ENCODE data around the gene ZNF2. TPM values are rescaled to one million over a fixed set of nuclear protein-coding genes. Genes with fewer than 3 reads are reported as not detected.

Gene ZNF2
- total RNA-seq, 1 donor from 2014 or later = 6.1 TPM

DNA sequence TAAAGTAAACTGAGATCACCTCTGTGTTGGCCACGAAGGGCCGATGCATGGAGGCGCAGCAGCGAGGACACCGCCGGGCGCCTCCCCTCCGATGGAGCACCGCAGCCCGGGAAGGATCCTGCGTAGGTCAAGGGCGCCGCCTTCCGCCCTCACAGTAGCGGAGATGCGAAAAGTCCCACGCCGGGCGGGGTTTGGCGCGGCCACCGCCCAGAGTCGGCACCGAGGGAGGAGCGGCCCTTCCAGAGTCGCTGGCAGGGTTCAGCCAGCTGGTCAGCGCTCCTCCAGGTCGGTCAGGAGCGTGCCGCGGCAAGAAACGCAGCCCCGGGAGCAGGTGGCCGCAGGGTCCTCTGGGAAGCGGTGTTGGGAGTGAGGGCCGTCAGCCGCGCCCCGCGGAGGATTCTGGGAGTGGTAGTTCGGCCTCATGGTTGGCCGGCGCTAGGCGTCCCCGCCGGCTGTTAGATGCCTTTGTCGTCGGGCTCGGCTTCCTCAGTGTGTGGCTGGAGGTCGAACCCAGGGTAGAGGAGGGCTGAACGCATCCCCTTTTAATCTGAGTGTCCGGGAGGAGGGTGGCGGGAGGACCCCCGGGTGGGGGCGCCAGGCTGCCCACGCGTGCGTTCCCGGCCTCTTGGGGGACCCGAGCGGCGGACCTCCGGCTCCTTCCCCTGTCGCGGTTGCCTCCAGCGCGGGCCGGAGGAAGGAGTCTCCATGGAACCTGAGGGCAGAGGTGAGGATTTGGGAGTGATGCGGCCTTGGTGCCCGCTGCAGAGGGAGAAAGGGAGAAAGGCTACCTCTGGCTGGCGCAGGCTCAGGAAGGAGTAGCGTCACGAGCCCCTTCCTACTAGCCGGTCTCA lies 41.7 kb downstream of the ZNF2 start, which contains the start of gene ZNF892:
ZNF892 (plus strand) TSS at position 411 of the 851 bp plus-strand sequence; CDS start at position 706, 295 bp downstream.
- H3K4me3 ChIP-seq (ENCODE audit: low read depth, low read length) = peak within 1 kb of the TSS; percentile 64
- DNase-seq (ENCODE audit: low read depth) = peak; percentile 70
- H3K36me3 ChIP-seq (ENCODE audit: control insufficient read depth, insufficient read depth, low read length) = no peaks in the 10 kb centered on the region
- TF ChIP-seq, protein P1, sequence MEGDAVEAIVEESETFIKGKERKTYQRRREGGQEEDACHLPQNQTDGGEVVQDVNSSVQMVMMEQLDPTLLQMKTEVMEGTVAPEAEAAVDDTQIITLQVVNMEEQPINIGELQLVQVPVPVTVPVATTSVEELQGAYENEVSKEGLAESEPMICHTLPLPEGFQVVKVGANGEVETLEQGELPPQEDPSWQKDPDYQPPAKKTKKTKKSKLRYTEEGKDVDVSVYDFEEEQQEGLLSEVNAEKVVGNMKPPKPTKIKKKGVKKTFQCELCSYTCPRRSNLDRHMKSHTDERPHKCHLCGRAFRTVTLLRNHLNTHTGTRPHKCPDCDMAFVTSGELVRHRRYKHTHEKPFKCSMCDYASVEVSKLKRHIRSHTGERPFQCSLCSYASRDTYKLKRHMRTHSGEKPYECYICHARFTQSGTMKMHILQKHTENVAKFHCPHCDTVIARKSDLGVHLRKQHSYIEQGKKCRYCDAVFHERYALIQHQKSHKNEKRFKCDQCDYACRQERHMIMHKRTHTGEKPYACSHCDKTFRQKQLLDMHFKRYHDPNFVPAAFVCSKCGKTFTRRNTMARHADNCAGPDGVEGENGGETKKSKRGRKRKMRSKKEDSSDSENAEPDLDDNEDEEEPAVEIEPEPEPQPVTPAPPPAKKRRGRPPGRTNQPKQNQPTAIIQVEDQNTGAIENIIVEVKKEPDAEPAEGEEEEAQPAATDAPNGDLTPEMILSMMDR (IDR thresholded peaks at IDR 0.05; ENCODE audit: insufficient read depth, low read length, poor library complexity, severe bottlenecking) = peak; percentile 43
- H3K27me3 ChIP-seq (ENCODE audit: control insufficient read depth, insufficient read depth, low read length) = no peaks in the 10 kb centered on the region

DNA sequence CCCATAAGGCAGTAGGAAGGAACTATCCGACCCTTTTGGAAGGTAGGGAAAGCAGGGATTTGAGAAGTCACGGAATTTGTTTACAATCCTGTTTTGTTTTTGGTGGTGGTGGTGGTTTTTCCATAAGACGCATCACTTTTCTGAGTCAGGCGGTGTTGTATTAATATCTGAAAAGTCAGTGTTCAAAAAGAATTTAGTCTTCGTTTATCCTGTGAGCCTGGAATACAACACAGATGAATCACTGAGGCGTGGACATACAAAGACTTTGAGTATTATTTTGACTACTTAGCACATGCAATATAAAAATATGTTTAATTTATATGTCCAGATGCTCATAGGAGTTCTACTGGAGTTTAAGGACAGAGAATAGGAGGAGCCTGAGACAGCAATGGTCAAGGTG lies 42.5 kb downstream of the ZNF2 start:
- H3K4me3 ChIP-seq (ENCODE audit: low read depth, low read length) = peak overlapping the region; percentile 64
- DNase-seq (ENCODE audit: low read depth) = no peak
- H3K27me3 ChIP-seq (ENCODE audit: control insufficient read depth, insufficient read depth, low read length) = no peaks in the 10 kb centered on the region
- H3K36me3 ChIP-seq (ENCODE audit: control insufficient read depth, insufficient read depth, low read length) = no peaks in the 10 kb centered on the region
- TF ChIP-seq, protein P1 (IDR thresholded peaks at IDR 0.05; ENCODE audit: insufficient read depth, low read length, poor library complexity, severe bottlenecking) = no peak

DNA sequence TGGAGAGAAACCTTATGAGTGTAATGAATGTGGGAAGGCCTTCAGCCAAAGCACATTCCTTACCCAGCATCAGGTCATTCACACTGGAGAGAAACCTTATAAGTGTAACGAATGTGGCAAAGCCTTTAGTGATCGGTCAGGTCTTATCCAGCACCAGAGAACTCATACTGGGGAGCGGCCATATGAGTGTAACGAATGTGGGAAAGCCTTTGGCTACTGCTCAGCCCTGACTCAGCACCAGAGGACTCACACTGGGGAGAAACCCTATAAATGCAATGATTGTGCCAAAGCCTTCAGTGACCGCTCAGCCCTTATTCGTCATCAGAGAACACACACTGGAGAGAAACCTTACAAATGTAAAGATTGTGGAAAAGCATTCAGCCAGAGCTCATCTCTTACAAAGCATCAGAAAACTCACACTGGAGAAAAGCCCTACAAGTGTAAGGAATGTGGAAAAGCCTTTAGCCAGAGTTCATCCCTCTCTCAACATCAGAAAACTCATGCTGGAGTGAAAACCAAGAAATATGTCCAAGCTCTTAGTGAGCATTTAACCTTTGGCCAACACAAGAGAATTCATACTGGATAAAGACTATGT lies 49.5 kb downstream of the ZNF2 start:
- H3K36me3 ChIP-seq (ENCODE audit: control insufficient read depth, insufficient read depth, low read length) = peaks cover 1% of the 10 kb centered on the region
- TF ChIP-seq, protein P1 (IDR thresholded peaks at IDR 0.05; ENCODE audit: insufficient read depth, low read length, poor library complexity, severe bottlenecking) = no peak
- no peaks in the 10 kb centered on the region for H3K27me3 ChIP-seq (ENCODE audit: control insufficient read depth, insufficient read depth, low read length)
- no peak overlapping the region for H3K4me3 ChIP-seq (ENCODE audit: low read depth, low read length)
- DNase-seq (ENCODE audit: low read depth) = no peak

DNA sequence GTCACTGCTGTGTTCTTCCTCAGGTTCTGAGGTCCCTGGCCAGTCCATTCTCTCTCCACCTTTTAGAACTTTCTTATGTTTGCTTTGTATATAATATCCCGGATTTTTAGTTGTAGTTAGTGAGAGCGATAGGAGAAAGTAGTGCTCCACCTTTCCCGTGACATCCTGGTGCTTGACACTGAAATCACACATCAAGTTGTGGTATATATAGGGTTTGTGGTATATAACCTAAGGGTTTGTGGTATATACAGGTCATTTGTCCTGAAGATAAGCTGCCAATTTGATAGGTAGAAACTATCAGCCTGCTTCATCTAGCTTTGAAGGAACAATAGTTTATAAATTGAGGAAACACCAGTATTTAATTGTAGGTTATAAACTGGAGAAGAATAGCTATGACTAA lies 54.8 kb downstream of the ZNF2 start:
- H3K27me3 ChIP-seq (ENCODE audit: control insufficient read depth, insufficient read depth, low read length) = no peaks in the 10 kb centered on the region
- no peak for DNase-seq (ENCODE audit: low read depth)
- peaks cover 1% of the 10 kb centered on the region for H3K36me3 ChIP-seq (ENCODE audit: control insufficient read depth, insufficient read depth, low read length)
- no peak overlapping the region for H3K4me3 ChIP-seq (ENCODE audit: low read depth, low read length)
- TF ChIP-seq, protein P1 (IDR thresholded peaks at IDR 0.05; ENCODE audit: insufficient read depth, low read length, poor library complexity, severe bottlenecking) = no peak

DNA sequence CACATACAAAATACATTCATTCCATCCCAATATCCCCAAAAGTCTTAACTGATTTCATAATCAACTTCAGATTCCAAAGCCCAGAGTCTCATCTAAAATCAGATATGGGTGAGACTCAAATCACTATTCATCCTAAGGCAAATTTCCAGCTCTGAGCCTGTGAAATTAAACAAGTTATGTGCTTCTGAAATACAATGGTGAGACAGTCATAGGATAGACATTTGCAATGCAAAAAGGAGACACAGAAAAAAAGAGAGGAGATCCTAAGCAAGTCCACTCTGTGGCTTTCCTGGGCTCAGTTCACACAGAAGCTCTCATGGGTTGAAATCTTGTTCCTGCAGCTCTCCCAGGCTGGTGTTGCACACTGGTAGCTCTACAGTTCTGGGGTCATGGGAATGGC lies 60.0 kb downstream of the ZNF2 start:
- H3K4me3 ChIP-seq (ENCODE audit: low read depth, low read length) = no peak overlapping the region
- no peaks in the 10 kb centered on the region for H3K36me3 ChIP-seq (ENCODE audit: control insufficient read depth, insufficient read depth, low read length)
- H3K27me3 ChIP-seq (ENCODE audit: control insufficient read depth, insufficient read depth, low read length) = no peaks in the 10 kb centered on the region
- TF ChIP-seq, protein P1 (IDR thresholded peaks at IDR 0.05; ENCODE audit: insufficient read depth, low read length, poor library complexity, severe bottlenecking) = no peak
- DNase-seq (ENCODE audit: low read depth) = no peak
